ENCODE measurements around the gene SLC7A6OS. TPM values are rescaled to one million over a fixed set of nuclear protein-coding genes. Genes with fewer than 3 reads are reported as not detected.

SLC7A6OS gene
- total RNA-seq, 1 donor from 2014 or later = 18.8 TPM

GRCh38 chr16:68255712-68256111 lies 55.0 kb downstream of the SLC7A6OS start:
- peaks cover 63% of the 10 kb centered on the region for H3K36me3 ChIP-seq
- no peak overlapping the region for H3K4me3 ChIP-seq
- DNase-seq (no peak), ATAC-seq (no peak)
- no peaks in the 10 kb centered on the region for H3K27me3 ChIP-seq
- TF ChIP-seq CTCF (IDR thresholded peaks at IDR 0.05) = no peak
- intact Hi-C loops (cut with DNase I) = no loop called here
- no peaks in the 10 kb centered on the region for H3K9me3 ChIP-seq
- no peak overlapping the region for H3K27ac ChIP-seq
- no peaks in the 10 kb centered on the region for H3K4me1 ChIP-seq

- no peak overlapping the region for H3K27ac ChIP-seq
- no peaks in the 10 kb centered on the region for H3K27me3 ChIP-seq
- H3K4me1 ChIP-seq = no peaks in the 10 kb centered on the region
- ATAC-seq (no peak), DNase-seq (no peak)
- H3K4me3 ChIP-seq = no peak overlapping the region
- peaks cover 60% of the 10 kb centered on the region for H3K36me3 ChIP-seq
- intact Hi-C loops (cut with DNase I) = no loop called here
- TF ChIP-seq CTCF (IDR thresholded peaks at IDR 0.05) = no peak
- H3K9me3 ChIP-seq = no peaks in the 10 kb centered on the region
Measured at GRCh38 chr16:68253721-68254120, 57.0 kb downstream of the SLC7A6OS start.

GRCh38 chr16:68252383-68252782 lies 58.4 kb downstream of the SLC7A6OS start:
- H3K9me3 ChIP-seq = no peaks in the 10 kb centered on the region
- intact Hi-C loops (cut with DNase I) = no loop called here
- no peak overlapping the region for H3K27ac ChIP-seq
- DNase-seq = no peak
- H3K4me3 ChIP-seq = no peak overlapping the region
- no peak for ATAC-seq
- TF ChIP-seq CTCF (IDR thresholded peaks at IDR 0.05) = no peak
- peaks cover 5% of the 10 kb centered on the region for H3K4me1 ChIP-seq
- peaks cover 60% of the 10 kb centered on the region for H3K36me3 ChIP-seq
- H3K27me3 ChIP-seq = no peaks in the 10 kb centered on the region

GRCh38 chr16:68251832-68252231 lies 58.9 kb downstream of the SLC7A6OS start:
- DNase-seq (no peak), ATAC-seq (no peak)
- Histone ChIP-seq H3K27ac (no peak overlapping the region), H3K4me1 (peaks cover 5% of the 10 kb centered on the region), H3K4me3 (no peak overlapping the region), H3K36me3 (peaks cover 60% of the 10 kb centered on the region), H3K27me3 (no peaks in the 10 kb centered on the region), H3K9me3 (no peaks in the 10 kb centered on the region)
- no peak for TF ChIP-seq CTCF (IDR thresholded peaks at IDR 0.05)
- intact Hi-C loops (cut with DNase I) = no loop called here

GRCh38 chr16:68250951-68251350 lies 59.8 kb downstream of the SLC7A6OS start:
- ATAC-seq (no peak), DNase-seq (no peak)
- Histone ChIP-seq H3K4me1 (peaks cover 12% of the 10 kb centered on the region), H3K36me3 (peaks cover 56% of the 10 kb centered on the region), H3K27ac (no peak overlapping the region), H3K4me3 (no peak overlapping the region), H3K9me3 (no peaks in the 10 kb centered on the region), H3K27me3 (no peaks in the 10 kb centered on the region)
- TF ChIP-seq CTCF (IDR thresholded peaks at IDR 0.05) = no peak
- intact Hi-C loops (cut with DNase I) = no loop called here

GRCh38 chr16:68249371-68249770 lies 61.4 kb downstream of the SLC7A6OS start:
- Histone ChIP-seq H3K9me3 (no peaks in the 10 kb centered on the region), H3K27ac (no peak overlapping the region), H3K4me1 (peaks cover 19% of the 10 kb centered on the region), H3K36me3 (peaks cover 40% of the 10 kb centered on the region), H3K27me3 (no peaks in the 10 kb centered on the region), H3K4me3 (no peak overlapping the region)
- intact Hi-C loops (cut with DNase I) = loop anchor here (10.0 kb wide), 1 partner anchor 885 kb away; the partner anchor contains the start of genes CHTF8 and UTP4
- TF ChIP-seq CTCF (IDR thresholded peaks at IDR 0.05) = no peak
- DNase-seq = no peak
- ATAC-seq = no peak

All from upper lobe of right lung (tissue), 1 donor.